GM12873 (cell line): ENCODE measurements around the gene MYB.

Experiments used
- CTCF ChIP-seq: IDR thresholded peaks from 2 replicates; pipeline ENCODE4 v1.5.1; 2012; ENCODE audit warnings: low read depth, mild to moderate bottlenecking, moderate library complexity, low read length, control low read depth; ENCODE audit not compliant: insufficient read depth; ENCODE audit errors: missing control alignments

The MYB gene

GRCh38 chr6:135258970-135259369, 77.9 kb downstream of the MYB start:
- TF ChIP-seq CTCF, result no peak

- TF ChIP-seq CTCF, result no peak
Measured at GRCh38 chr6:135260612-135261011, 79.5 kb downstream of the MYB start.

GRCh38 chr6:135261872-135262725, 81.0 kb downstream of the MYB start:
- TF ChIP-seq CTCF, result peak; percentile 7

GRCh38 chr6:135265278-135265677, 84.2 kb downstream of the MYB start:
- TF ChIP-seq CTCF, result peak; percentile 28

- no peak for TF ChIP-seq CTCF
Measured at GRCh38 chr6:135266675-135267074, 85.6 kb downstream of the MYB start.

GRCh38 chr6:135267085-135267484, 86.0 kb downstream of the MYB start:
- no peak for TF ChIP-seq CTCF

- TF ChIP-seq CTCF, result no peak
Measured at GRCh38 chr6:135268263-135268662, 87.2 kb downstream of the MYB start.

- no peak for TF ChIP-seq CTCF
Measured at GRCh38 chr6:135268740-135269139, 87.6 kb downstream of the MYB start.
